Breast epithelium (tissue), 4 donors: ENCODE data around the gene SH2B3. TPM values are rescaled to one million over a fixed set of nuclear protein-coding genes. Genes with fewer than 3 reads are reported as not detected.

ENCODE experiments used
- DNase-seq, 2 donors: peaks; one replicate each; pipeline ENCODE4 v3.0.0-alpha.2; 2019; ENCODE audit warnings: low spot score in 2 of 2
- H3K27ac ChIP-seq, 2 donors: fragments of 200-600 bp; sonication (generic) in 1 of 2; one replicate each; pipeline ENCODE4 v1.5.1; 2016 to 2019; ENCODE audit warnings: mild to moderate bottlenecking in 1 of 2
- H3K27me3 ChIP-seq, 2 donors: fragments of 200-600 bp; sonication (generic) in 1 of 2; one replicate each; pipeline versions ENCODE4 v1.5.1 to v1.6.0; 2017 to 2019; ENCODE audit warnings: control low read depth in 1 of 2, mild to moderate bottlenecking in 1 of 2
- H3K36me3 ChIP-seq: fragments of 200-600 bp; one replicate; pipeline ENCODE4 v1.5.1; 2019
- H3K4me1 ChIP-seq, 2 donors: fragments of 200-600 bp; sonication (generic); one replicate each; pipeline ENCODE4 v1.5.1; 2016 to 2019; ENCODE audit warnings: control low read depth in 1 of 2
- H3K4me3 ChIP-seq, 3 donors: fragments of 200-600 bp; sonication (generic); 1 replicate in 2 of 3; 2 replicates in 1 of 3; pipeline ENCODE4 v1.5.1; 2016 to 2019; ENCODE audit warnings: mild to moderate bottlenecking in 3 of 3, moderate library complexity in 2 of 3
- H3K9me3 ChIP-seq, 2 donors: fragments of 200-600 bp; sonication (generic) in 1 of 2; one replicate each; pipeline ENCODE4 v1.5.1; 2016 to 2019; ENCODE audit warnings: control low read depth in 1 of 2
- CTCF ChIP-seq, 3 donors: fragments of 450-650 bp; IDR thresholded peaks; one replicate each; pipeline ENCODE4 v1.5.1; 2016 to 2017; ENCODE audit warnings: antibody characterized with exemption in 3 of 3, mild to moderate bottlenecking in 3 of 3, moderate library complexity in 3 of 3
- POLR2A ChIP-seq: fragments of 450-650 bp; IDR thresholded peaks from one replicate; pipeline ENCODE4 v1.6.1; 2016; ENCODE audit warnings: antibody characterized with exemption, mild to moderate bottlenecking, moderate library complexity
- POLR2AphosphoS5 ChIP-seq, 3 donors: sonication (generic); formaldehyde crosslinking; IDR thresholded peaks; one replicate each; pipeline ENCODE4 v1.6.1; 2017; ENCODE audit warnings: antibody characterized with exemption in 3 of 3
- intact Hi-C: fragments of 100-400 bp; cut with DNase I; formaldehyde crosslinking; loops from one replicate; pipeline ENCODE4 v1.15.1; 2023; ENCODE audit warnings: low total_unique reads
- total RNA-seq, 3 donors: library from RNA; depleted of rRNA; stranded (reverse); fragments of >200 nt; gene quantifications; one replicate each; pipeline ENCODE4 v1.1.0, GENCODE V29; 2016

SH2B3 gene
- total RNA-seq, 3 donors from 2014 or later: 13.9 to 27.4 (median 17.4) TPM

DNA sequence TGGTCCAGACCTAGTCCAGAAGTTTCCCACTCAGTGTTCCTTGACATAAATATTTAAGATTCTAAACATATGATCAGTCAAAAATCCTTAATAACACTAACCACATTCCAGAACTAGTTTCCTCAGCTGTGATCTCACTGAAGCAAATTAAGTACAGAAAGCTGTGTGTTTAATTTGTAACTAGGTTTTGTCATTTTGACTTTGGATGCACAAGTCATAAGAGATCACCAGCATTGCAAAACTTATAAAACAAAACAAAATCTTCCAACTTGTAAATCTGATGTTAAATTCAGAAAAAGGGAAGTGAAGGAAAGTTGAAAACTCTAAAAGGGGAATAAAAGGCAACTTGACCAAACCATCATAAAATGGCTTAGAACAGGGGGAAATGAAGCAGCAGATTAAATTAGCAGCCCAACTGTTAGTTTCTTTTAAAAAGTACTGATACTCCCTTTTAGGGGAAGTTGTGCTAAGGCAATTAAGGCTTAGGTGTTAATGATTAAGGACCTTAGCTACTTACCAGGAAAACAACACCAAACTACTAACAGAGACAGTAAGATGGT, 56.6 kb downstream of the SH2B3 start:
- DNase-seq: no peak
- no peak overlapping the region for H3K27ac ChIP-seq
- H3K27me3 ChIP-seq: no peaks in the 10 kb centered on the region
- no peaks in the 10 kb centered on the region for H3K4me1 ChIP-seq
- no peaks in the 10 kb centered on the region for H3K9me3 ChIP-seq
- H3K4me3 ChIP-seq: no peak overlapping the region
- intact Hi-C loops: no loop called here
- TF ChIP-seq POLR2A: no peak
- TF ChIP-seq CTCF (IDR thresholded peaks at IDR 0.05): no peak
- no peak for TF ChIP-seq POLR2AphosphoS5 (IDR thresholded peaks at IDR 0.05)
- no peaks in the 10 kb centered on the region for H3K36me3 ChIP-seq

GRCh38 chr12:111467092-111467856, 61.6 kb downstream of the SH2B3 start:
- no peaks in the 10 kb centered on the region for H3K4me1 ChIP-seq
- peak overlapping the region in 1 of 2 donors; percentile 2 for H3K27ac ChIP-seq
- peaks cover 4% of the 10 kb centered on the region for H3K36me3 ChIP-seq
- H3K27me3 ChIP-seq: no peaks in the 10 kb centered on the region
- H3K9me3 ChIP-seq: no peaks in the 10 kb centered on the region
- TF ChIP-seq POLR2A (no peak), CTCF (IDR thresholded peaks at IDR 0.05) (no peak), POLR2AphosphoS5 (IDR thresholded peaks at IDR 0.05) (no peak)
- intact Hi-C loops: no loop called here
- DNase-seq: no peak
- no peak overlapping the region for H3K4me3 ChIP-seq

- peaks cover 4% of the 10 kb centered on the region for H3K36me3 ChIP-seq
- H3K4me1 ChIP-seq: no peaks in the 10 kb centered on the region
- no peaks in the 10 kb centered on the region for H3K9me3 ChIP-seq
- intact Hi-C loops: no loop called here
- peak overlapping the region in 1 of 2 donors; percentile 2 for H3K27ac ChIP-seq
- no peak overlapping the region for H3K4me3 ChIP-seq
- H3K27me3 ChIP-seq: no peaks in the 10 kb centered on the region
- no peak for TF ChIP-seq POLR2AphosphoS5 (IDR thresholded peaks at IDR 0.05)
- TF ChIP-seq CTCF (IDR thresholded peaks at IDR 0.05): no peak
- no peak for TF ChIP-seq POLR2A
- DNase-seq: no peak
These were observed 62.1 kb downstream of the SH2B3 start for GRCh38 chr12:111467857-111468241.

GRCh38 chr12:111469401-111469800, 63.7 kb downstream of the SH2B3 start:
- Histone ChIP-seq H3K27me3 (no peaks in the 10 kb centered on the region), H3K36me3 (peaks cover 4% of the 10 kb centered on the region), H3K27ac (no peak overlapping the region), H3K4me3 (no peak overlapping the region), H3K4me1 (no peaks in the 10 kb centered on the region), H3K9me3 (no peaks in the 10 kb centered on the region)
- TF ChIP-seq CTCF (IDR thresholded peaks at IDR 0.05) (no peak), POLR2A (no peak), POLR2AphosphoS5 (IDR thresholded peaks at IDR 0.05) (no peak)
- intact Hi-C loops: no loop called here
- DNase-seq: no peak

GRCh38 chr12:111471236-111471635, 65.5 kb downstream of the SH2B3 start:
- DNase-seq: no peak
- H3K4me1 ChIP-seq: no peaks in the 10 kb centered on the region
- TF ChIP-seq POLR2AphosphoS5 (IDR thresholded peaks at IDR 0.05): no peak
- no peak for TF ChIP-seq POLR2A
- no peak for TF ChIP-seq CTCF (IDR thresholded peaks at IDR 0.05)
- H3K27ac ChIP-seq: no peak overlapping the region
- intact Hi-C loops: no loop called here
- H3K4me3 ChIP-seq: no peak overlapping the region
- H3K27me3 ChIP-seq: no peaks in the 10 kb centered on the region
- no peaks in the 10 kb centered on the region for H3K9me3 ChIP-seq
- peaks cover 4% of the 10 kb centered on the region for H3K36me3 ChIP-seq
